Sigmoid colon (tissue), 4 donors: ENCODE measurements around the gene ZNF593OS.

Experiments
- POLR2A ChIP-seq, 2 donors: fragments of 450-650 bp; IDR thresholded peaks; one replicate each; pipeline ENCODE4 v1.6.1; 2016; ENCODE audit warnings: antibody characterized with exemption in 2 of 2, mild to moderate bottlenecking in 2 of 2, moderate library complexity in 2 of 2
- POLR2AphosphoS5 ChIP-seq, 4 donors: sonication (generic); formaldehyde crosslinking; IDR thresholded peaks; one replicate each; pipeline ENCODE4 v1.6.1; 2017; ENCODE audit warnings: antibody characterized with exemption in 4 of 4
- TF ChIP-seq, protein P1 (sequence below), 4 experiments: fragments of 450-650 bp in 3 of 4; fragments of 200-600 bp in 1 of 4; IDR thresholded peaks; one replicate each; pipeline ENCODE4 v1.5.1; 2016 to 2019; ENCODE audit warnings: antibody characterized with exemption in 4 of 4, mild to moderate bottlenecking in 3 of 4, moderate library complexity in 2 of 4

DNA sequence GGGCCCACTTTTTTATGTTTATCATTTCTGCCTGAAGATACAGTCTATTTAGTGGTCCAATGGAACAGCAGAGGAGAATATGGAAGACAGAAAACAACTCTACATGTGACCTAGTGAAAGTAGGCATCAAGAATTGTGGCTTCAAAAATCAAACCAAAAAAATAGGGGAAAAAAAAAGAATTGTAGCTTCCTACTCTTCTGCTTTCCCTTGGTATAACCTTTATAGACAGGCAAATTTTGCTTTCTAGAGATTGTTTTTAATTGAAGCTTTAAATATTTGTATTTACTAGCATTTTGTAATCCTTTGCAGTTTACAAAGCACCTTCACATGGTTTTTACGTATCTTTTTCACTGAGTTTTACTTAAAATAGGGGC, 45.7 kb downstream of the ZNF593OS start:
- TF ChIP-seq, protein P1, sequence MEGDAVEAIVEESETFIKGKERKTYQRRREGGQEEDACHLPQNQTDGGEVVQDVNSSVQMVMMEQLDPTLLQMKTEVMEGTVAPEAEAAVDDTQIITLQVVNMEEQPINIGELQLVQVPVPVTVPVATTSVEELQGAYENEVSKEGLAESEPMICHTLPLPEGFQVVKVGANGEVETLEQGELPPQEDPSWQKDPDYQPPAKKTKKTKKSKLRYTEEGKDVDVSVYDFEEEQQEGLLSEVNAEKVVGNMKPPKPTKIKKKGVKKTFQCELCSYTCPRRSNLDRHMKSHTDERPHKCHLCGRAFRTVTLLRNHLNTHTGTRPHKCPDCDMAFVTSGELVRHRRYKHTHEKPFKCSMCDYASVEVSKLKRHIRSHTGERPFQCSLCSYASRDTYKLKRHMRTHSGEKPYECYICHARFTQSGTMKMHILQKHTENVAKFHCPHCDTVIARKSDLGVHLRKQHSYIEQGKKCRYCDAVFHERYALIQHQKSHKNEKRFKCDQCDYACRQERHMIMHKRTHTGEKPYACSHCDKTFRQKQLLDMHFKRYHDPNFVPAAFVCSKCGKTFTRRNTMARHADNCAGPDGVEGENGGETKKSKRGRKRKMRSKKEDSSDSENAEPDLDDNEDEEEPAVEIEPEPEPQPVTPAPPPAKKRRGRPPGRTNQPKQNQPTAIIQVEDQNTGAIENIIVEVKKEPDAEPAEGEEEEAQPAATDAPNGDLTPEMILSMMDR (IDR thresholded peaks at IDR 0.05) = no peak
- TF ChIP-seq POLR2AphosphoS5 (IDR thresholded peaks at IDR 0.05) = no peak
- TF ChIP-seq POLR2A (IDR thresholded peaks at IDR 0.05) = no peak
